ENCODE results near the gene C16orf90. TPM values are rescaled to one million over a fixed set of nuclear protein-coding genes. Genes with fewer than 3 reads are reported as not detected.

The C16orf90 gene
- total RNA-seq, 6 experiments from 2014 or later, result not detected

GRCh38 chr16:3518986-3519348 is 23.7 kb upstream of the C16orf90 start:
- H3K9me3 ChIP-seq, result no peaks in the 10 kb centered on the region
- DNase-seq, result no peak
- H3K27me3 ChIP-seq, result no peaks in the 10 kb centered on the region
- H3K27ac ChIP-seq, result no peak overlapping the region
- no peak for TF ChIP-seq POLR2A (IDR thresholded peaks at IDR 0.05)
- no peak for TF ChIP-seq CTCF (IDR thresholded peaks at IDR 0.05)
- H3K36me3 ChIP-seq, result peaks cover 0 to 47% (median 8%) of the 10 kb centered on the region in 4 donors
- intact Hi-C loops (cut with DNase I), result no loop called here
- no peak overlapping the region for H3K4me3 ChIP-seq
- no peak for ATAC-seq
- peaks cover 0 to 12% (median 0%) of the 10 kb centered on the region in 4 donors for H3K4me1 ChIP-seq
- WGBS (ENCODE audit: insufficient coverage, low coverage, low lambda C conversion rate, missing lambda C conversion rate), result no CpG with 5 or more reads among the region's 8 CpGs

- intact Hi-C loops (cut with DNase I), result no loop called here
- TF ChIP-seq CTCF (IDR thresholded peaks at IDR 0.05), result no peak
- no peak for TF ChIP-seq POLR2A (IDR thresholded peaks at IDR 0.05)
- Histone ChIP-seq H3K4me3 (no peak overlapping the region), H3K27me3 (no peaks in the 10 kb centered on the region), H3K27ac (no peak overlapping the region), H3K9me3 (no peaks in the 10 kb centered on the region), H3K36me3 (peaks cover 0 to 52% (median 8%) of the 10 kb centered on the region in 4 donors), H3K4me1 (peaks cover 0 to 9% (median 0%) of the 10 kb centered on the region in 4 donors)
- 85% methylated on average over 5 of the region's 6 CpGs for WGBS (ENCODE audit: insufficient coverage, low coverage, low lambda C conversion rate, missing lambda C conversion rate)
- ATAC-seq (no peak), DNase-seq (no peak)
These were observed 23.1 kb upstream of the C16orf90 start for GRCh38 chr16:3518292-3518985.

GRCh38 chr16:3515897-3516296 is 20.6 kb upstream of the C16orf90 start:
- 90% methylated on average over 4 of the region's 4 CpGs for WGBS (ENCODE audit: insufficient coverage, low coverage, low lambda C conversion rate, missing lambda C conversion rate)
- ATAC-seq (no peak), DNase-seq (no peak)
- Histone ChIP-seq H3K4me1 (no peaks in the 10 kb centered on the region), H3K27me3 (no peaks in the 10 kb centered on the region), H3K9me3 (no peaks in the 10 kb centered on the region), H3K36me3 (peaks cover 0 to 64% (median 8%) of the 10 kb centered on the region in 4 donors), H3K27ac (no peak overlapping the region), H3K4me3 (no peak overlapping the region)
- TF ChIP-seq CTCF (IDR thresholded peaks at IDR 0.05) (no peak), POLR2A (IDR thresholded peaks at IDR 0.05) (no peak)
- intact Hi-C loops (cut with DNase I), result no loop called here

GRCh38 chr16:3514621-3515020 is 19.3 kb upstream of the C16orf90 start:
- no peak for DNase-seq
- Histone ChIP-seq H3K4me1 (no peaks in the 10 kb centered on the region), H3K36me3 (peaks cover 0 to 57% (median 6%) of the 10 kb centered on the region in 4 donors), H3K27me3 (no peaks in the 10 kb centered on the region), H3K9me3 (no peaks in the 10 kb centered on the region), H3K4me3 (no peak overlapping the region), H3K27ac (no peak overlapping the region)
- TF ChIP-seq CTCF (IDR thresholded peaks at IDR 0.05) (no peak), POLR2A (IDR thresholded peaks at IDR 0.05) (no peak)
- ATAC-seq, result no peak
- no CpG with 5 or more reads among the region's 4 CpGs for WGBS (ENCODE audit: insufficient coverage, low coverage, low lambda C conversion rate, missing lambda C conversion rate)
- intact Hi-C loops (cut with DNase I), result no loop called here

Measured in right lobe of liver (tissue), 6 donors.